ENCODE measurements around the gene RUNX1. TPM values are rescaled to one million over a fixed set of nuclear protein-coding genes. Genes with fewer than 3 reads are reported as not detected.

RUNX1 gene
- total RNA-seq, 4 donors from 2014 or later, result 2.9 to 18.7 (median 7.7) TPM

DNA sequence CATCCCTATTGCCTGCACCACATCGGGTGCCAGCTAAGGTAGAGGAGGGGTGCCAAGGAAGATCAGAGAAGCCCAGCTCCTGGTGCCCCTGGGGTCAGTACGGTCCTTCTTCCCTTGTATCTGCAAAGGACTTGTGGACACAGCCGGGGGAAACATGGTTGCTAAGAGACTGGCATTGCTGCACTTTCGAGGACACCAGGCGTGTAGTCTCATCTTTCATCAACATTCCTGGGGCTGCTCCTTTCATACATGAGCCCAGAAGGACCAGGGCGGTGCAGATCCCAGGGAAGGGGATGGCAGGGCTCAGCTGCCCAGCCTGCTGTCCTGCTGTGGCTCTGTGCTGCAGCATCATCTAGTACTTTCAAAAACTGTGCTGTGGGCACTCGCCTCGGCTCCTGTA lies 61.0 kb downstream of the RUNX1 start:
- Histone ChIP-seq H3K9me3 (no peaks in the 10 kb centered on the region), H3K4me1 (no peaks in the 10 kb centered on the region), H3K4me3 (replicated peaks in 1 of 3) (no peak overlapping the region), H3K27ac (no peak overlapping the region), H3K36me3 (no peaks in the 10 kb centered on the region), H3K27me3 (no peaks in the 10 kb centered on the region)
- TF ChIP-seq POLR2A (IDR thresholded peaks at IDR 0.05), result no peak
- TF ChIP-seq, protein P1, sequence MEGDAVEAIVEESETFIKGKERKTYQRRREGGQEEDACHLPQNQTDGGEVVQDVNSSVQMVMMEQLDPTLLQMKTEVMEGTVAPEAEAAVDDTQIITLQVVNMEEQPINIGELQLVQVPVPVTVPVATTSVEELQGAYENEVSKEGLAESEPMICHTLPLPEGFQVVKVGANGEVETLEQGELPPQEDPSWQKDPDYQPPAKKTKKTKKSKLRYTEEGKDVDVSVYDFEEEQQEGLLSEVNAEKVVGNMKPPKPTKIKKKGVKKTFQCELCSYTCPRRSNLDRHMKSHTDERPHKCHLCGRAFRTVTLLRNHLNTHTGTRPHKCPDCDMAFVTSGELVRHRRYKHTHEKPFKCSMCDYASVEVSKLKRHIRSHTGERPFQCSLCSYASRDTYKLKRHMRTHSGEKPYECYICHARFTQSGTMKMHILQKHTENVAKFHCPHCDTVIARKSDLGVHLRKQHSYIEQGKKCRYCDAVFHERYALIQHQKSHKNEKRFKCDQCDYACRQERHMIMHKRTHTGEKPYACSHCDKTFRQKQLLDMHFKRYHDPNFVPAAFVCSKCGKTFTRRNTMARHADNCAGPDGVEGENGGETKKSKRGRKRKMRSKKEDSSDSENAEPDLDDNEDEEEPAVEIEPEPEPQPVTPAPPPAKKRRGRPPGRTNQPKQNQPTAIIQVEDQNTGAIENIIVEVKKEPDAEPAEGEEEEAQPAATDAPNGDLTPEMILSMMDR (IDR thresholded peaks at IDR 0.05), result no peak
- 71 to 78% methylated on average over 8 of the region's 8 CpGs for WGBS, 2 donors
- intact Hi-C loops (cut with DNase I), result no loop called here
- DNase-seq, result no peak

DNA sequence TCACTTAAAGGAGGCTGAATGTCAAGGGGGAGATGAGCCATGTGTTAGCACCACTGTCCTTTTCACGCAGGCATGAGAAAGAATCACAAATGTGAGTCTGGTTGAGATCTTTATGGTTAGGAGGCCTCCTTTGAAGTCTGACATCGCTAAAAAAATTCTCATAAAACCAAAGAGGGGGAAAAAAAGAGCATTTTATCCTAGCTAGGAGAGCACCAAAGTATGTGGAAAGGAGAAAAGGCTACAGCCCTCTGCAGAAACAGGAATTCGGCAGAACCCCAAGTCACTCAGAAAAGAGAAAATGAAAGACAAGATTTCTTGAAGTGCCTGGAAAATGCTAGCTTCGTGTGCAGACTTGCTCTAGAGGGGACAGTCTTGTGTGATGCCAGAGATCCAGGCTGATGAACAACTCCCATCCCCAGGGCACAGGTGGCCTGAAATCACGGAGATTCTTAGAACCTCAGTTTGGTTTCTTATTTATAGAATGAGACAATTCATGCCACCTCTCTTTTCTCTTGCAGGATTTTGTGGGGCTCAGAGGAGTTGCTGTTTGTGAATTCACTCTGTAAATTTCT lies 61.5 kb downstream of the RUNX1 start:
- intact Hi-C loops (cut with DNase I), result no loop called here
- H3K27ac ChIP-seq, result no peak overlapping the region

DNA sequence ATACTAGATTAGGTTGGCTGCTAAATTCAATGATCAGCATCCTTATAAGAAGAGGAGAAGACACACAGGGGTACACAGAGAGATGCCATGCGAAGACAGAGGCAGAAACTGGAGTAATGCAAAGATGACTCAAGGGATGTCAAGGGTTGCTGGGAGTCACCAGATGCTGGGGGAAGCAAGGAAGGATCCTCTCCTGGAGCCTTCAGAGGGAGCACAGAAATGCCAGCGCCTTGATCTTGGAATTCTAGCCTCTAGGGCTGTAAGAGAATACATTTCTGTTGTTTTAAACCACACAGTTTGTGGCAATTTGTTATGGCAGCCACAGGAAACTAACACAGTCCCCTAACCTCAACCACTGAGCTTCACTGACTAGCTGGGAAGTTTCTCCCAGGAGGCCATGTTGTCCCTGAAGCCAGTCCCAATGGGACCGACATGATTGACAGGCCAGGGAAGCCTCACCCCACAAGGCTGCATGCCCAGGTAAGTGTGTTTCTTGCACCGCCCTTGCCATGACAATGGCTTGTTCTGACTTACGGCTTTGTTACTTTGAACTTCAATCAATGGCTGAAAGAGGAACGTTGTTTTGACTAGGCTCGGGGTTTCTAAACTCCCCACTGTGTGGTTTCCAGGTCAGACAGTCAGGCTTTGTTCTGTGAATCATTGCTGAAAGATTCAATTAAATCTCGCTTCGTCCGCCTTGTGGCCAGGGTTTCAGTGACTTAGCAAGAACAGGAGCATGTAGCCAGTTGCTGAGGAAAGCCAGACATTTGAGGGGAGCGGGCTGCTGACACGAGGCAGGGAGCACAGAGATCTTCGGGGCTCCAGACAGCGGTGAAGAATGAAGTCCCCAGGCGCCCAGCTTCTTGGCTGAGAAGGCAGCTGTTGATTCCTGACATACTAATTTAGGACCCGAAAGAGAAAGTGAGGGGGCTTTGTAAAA lies 62.3 kb downstream of the RUNX1 start:
- TF ChIP-seq, protein P1 (IDR thresholded peaks at IDR 0.05), result no peak
- TF ChIP-seq POLR2A (IDR thresholded peaks at IDR 0.05), result no peak
- intact Hi-C loops (cut with DNase I), result no loop called here
- no peak overlapping the region for H3K4me3 ChIP-seq (replicated peaks in 1 of 3)
- H3K27ac ChIP-seq, result no peak overlapping the region
- no peaks in the 10 kb centered on the region for H3K27me3 ChIP-seq
- no peaks in the 10 kb centered on the region for H3K9me3 ChIP-seq
- DNase-seq, result no peak
- WGBS, 2 donors, result 67 to 72% methylated on average over 16 of the region's 16 CpGs
- H3K4me1 ChIP-seq, result no peaks in the 10 kb centered on the region
- H3K36me3 ChIP-seq, result no peaks in the 10 kb centered on the region

More for the DNA sequence above, 61.5 kb downstream of the RUNX1 start:
- Histone ChIP-seq H3K36me3 (no peaks in the 10 kb centered on the region), H3K9me3 (no peaks in the 10 kb centered on the region), H3K27me3 (no peaks in the 10 kb centered on the region), H3K4me3 (replicated peaks in 1 of 3) (no peak overlapping the region), H3K4me1 (no peaks in the 10 kb centered on the region)
- TF ChIP-seq, protein P1 (IDR thresholded peaks at IDR 0.05), result no peak
- TF ChIP-seq POLR2A (IDR thresholded peaks at IDR 0.05), result no peak
- WGBS, 2 donors, result 52 to 55% methylated on average over 5 of the region's 5 CpGs
- DNase-seq, result no peak

DNA sequence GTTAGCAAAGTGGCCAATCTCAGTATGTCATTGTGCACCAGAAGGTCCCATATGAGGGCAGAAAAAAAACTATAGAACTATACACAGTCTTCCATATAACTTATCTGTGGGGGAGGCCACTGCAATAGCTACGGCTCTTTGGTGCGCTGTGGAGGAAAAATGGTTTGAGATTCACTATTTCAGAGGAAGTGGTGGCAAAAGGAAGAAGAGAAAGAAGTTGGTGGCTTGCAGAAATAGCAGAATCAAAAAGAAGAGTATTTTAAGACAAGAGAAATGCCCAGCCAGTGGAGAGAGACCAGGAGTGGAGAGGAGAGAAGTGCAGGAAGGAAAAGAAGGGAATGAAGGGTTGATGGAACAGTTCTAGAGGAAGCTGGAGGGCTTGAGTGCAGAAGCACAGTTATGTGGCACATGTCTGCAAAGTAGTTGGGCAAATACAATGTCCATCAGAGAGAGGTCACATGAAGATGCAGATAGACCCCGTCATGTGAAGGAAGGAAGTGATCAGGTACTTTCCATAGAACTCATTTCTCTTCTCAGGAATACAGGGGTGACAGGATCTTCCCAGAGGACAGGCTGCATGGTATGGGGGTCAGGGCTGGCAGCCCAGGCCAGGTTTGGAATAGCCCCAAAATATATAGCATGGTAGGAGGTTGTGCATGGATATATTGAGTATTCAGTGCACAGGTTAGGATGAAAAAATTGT lies 64.6 kb downstream of the RUNX1 start:
- Histone ChIP-seq H3K27me3 (no peaks in the 10 kb centered on the region), H3K27ac (no peak overlapping the region), H3K9me3 (no peaks in the 10 kb centered on the region), H3K4me3 (replicated peaks in 1 of 3) (no peak overlapping the region), H3K36me3 (no peaks in the 10 kb centered on the region), H3K4me1 (no peaks in the 10 kb centered on the region)
- TF ChIP-seq, protein P1 (IDR thresholded peaks at IDR 0.05), result no peak
- TF ChIP-seq POLR2A (IDR thresholded peaks at IDR 0.05), result no peak
- intact Hi-C loops (cut with DNase I), result no loop called here
- no peak for DNase-seq
- 65 to 84% methylated on average over 3 of the region's 3 CpGs for WGBS, 2 donors
